ENCODE data around the gene FAM219B.
A peak's percentile ranks its signal among the peaks of the same experiment; 100 is the strongest.
"Not testable (repeated sequence)": the region's sequence is repeated elsewhere in the genome, so short reads cannot be mapped to it uniquely, and the experiment has no call there.

FAM219B gene

DNA sequence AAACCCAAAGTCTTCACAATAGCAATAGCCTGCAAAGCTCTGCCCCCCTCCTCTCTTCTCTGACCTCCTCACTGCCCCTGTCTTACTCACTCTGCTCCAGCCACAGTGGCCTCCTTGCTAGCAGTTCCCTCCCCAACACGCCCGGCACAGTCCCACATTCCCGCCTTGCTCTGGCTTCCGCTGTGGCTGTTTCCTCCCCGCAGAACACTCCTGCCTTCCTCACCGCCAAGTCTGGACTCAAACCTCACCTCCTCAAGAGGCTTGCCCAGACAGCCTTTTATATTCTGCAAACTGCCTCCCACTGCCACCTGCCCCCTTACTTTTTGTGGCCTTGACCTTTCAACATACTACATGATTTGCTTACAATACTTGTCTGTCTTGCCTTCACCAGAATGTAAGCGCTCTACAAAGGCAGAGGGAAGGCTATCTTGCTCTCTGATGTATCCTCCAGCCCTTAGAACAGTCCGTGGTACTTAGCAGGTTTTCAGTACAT is 17.2 kb downstream of the FAM219B start:
- Histone ChIP-seq H3K4me3 (replicated peaks; ENCODE audit: low read depth, low read length) (peak overlapping the region; percentile 77), H3K36me3 (ENCODE audit: control insufficient read depth, insufficient read depth, low read length) (peaks cover 15% of the 10 kb centered on the region), H3K27me3 (replicated peaks; ENCODE audit: control insufficient read depth, insufficient read depth, low read length) (no peaks in the 10 kb centered on the region)
- DNase-seq (ENCODE audit: extremely low read depth, insufficient read length), result no peak
- no peak for TF ChIP-seq CTCF (IDR thresholded peaks at IDR 0.05; ENCODE audit: insufficient read depth, low read length, poor library complexity, severe bottlenecking)

- no peak for TF ChIP-seq CTCF (IDR thresholded peaks at IDR 0.05; ENCODE audit: insufficient read depth, low read length, poor library complexity, severe bottlenecking)
- Histone ChIP-seq H3K36me3 (ENCODE audit: control insufficient read depth, insufficient read depth, low read length) (peaks cover 15% of the 10 kb centered on the region), H3K27me3 (replicated peaks; ENCODE audit: control insufficient read depth, insufficient read depth, low read length) (no peaks in the 10 kb centered on the region), H3K4me3 (replicated peaks; ENCODE audit: low read depth, low read length) (no peak overlapping the region)
- no peak for DNase-seq (ENCODE audit: extremely low read depth, insufficient read length)
Observed at GRCh38 chr15:74888716-74889115, 17.9 kb downstream of the FAM219B start.

GRCh38 chr15:74887537-74888193 is 19.0 kb downstream of the FAM219B start:
- DNase-seq (ENCODE audit: extremely low read depth, insufficient read length); H3K4me3 ChIP-seq (replicated peaks; ENCODE audit: low read depth, low read length); H3K36me3 ChIP-seq (ENCODE audit: control insufficient read depth, insufficient read depth, low read length); H3K27me3 ChIP-seq (replicated peaks; ENCODE audit: control insufficient read depth, insufficient read depth, low read length): not testable (repeated sequence)

- no peaks in the 10 kb centered on the region for H3K36me3 ChIP-seq (ENCODE audit: control insufficient read depth, insufficient read depth, low read length)
- no peak overlapping the region for H3K4me3 ChIP-seq (replicated peaks; ENCODE audit: low read depth, low read length)
- DNase-seq (ENCODE audit: extremely low read depth, insufficient read length), result no peak
- TF ChIP-seq CTCF (IDR thresholded peaks at IDR 0.05; ENCODE audit: insufficient read depth, low read length, poor library complexity, severe bottlenecking), result no peak
- H3K27me3 ChIP-seq (replicated peaks; ENCODE audit: control insufficient read depth, insufficient read depth, low read length), result no peaks in the 10 kb centered on the region
Observed at GRCh38 chr15:74885461-74885860, 21.2 kb downstream of the FAM219B start.

DNA sequence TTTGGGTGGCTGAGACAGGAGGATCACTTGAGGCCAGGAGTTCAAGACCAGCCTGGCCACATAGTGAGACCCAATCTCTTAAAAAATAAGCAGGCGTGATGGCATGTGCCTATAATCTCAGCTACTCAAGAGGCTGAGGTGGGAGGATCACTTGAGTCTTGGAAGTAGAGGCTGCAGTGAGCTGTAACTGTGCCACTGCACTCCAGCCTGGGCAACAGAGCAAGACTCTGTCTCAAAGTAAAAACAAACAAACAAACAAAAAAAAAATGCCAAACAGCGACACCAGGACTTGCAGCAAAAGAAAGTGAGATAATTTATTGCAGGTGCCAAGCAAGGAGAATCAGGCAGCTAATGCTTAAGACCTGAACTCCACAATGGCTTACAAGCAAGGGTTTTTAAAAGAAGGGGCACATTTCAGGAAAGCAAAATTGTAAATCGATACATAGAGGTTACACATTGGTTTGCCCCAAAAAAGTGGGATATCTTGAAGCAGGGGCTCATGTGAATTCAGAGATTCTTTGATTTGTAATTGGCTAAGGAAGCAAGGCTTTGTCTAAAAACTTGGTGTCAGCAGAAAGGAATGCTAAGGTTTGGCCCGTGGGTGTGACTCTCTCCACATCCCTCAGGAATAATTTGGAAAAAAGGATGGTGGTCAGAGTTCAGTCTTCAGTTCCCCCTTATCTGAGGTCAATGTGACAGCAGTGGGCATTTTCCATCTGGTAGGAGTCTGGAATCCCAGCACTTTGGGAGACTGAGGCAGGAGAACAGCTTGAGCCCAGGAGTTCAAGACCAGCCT is 22.0 kb downstream of the FAM219B start:
- Histone ChIP-seq H3K36me3 (ENCODE audit: control insufficient read depth, insufficient read depth, low read length) (no peaks in the 10 kb centered on the region), H3K4me3 (replicated peaks; ENCODE audit: low read depth, low read length) (no peak overlapping the region), H3K27me3 (replicated peaks; ENCODE audit: control insufficient read depth, insufficient read depth, low read length) (no peaks in the 10 kb centered on the region)
- no peak for TF ChIP-seq CTCF (IDR thresholded peaks at IDR 0.05; ENCODE audit: insufficient read depth, low read length, poor library complexity, severe bottlenecking)
- no peak for DNase-seq (ENCODE audit: extremely low read depth, insufficient read length)

DNA sequence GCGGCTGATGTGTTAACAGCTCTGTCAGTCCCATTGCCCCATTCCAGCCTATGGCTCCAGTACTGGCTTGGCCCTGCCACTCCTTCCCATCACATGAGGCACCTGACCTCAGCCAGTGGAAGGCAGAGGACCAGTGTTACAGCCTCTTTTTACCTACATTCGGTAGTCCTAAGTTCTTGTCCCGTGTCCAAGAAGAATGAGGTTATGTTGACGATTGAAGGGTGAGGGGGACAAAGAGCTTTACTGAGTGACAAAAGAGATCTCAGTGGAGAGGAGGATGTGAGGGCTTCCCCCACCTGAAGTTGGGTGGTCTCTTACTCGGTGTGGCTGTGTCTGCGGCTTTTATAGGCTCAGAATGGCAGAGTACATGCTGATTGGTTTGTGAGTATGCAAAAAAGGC is 24.1 kb downstream of the FAM219B start:
- Histone ChIP-seq H3K4me3 (replicated peaks; ENCODE audit: low read depth, low read length) (no peak overlapping the region), H3K36me3 (ENCODE audit: control insufficient read depth, insufficient read depth, low read length) (no peaks in the 10 kb centered on the region), H3K27me3 (replicated peaks; ENCODE audit: control insufficient read depth, insufficient read depth, low read length) (no peaks in the 10 kb centered on the region)
- TF ChIP-seq CTCF (IDR thresholded peaks at IDR 0.05; ENCODE audit: insufficient read depth, low read length, poor library complexity, severe bottlenecking), result no peak
- DNase-seq (ENCODE audit: extremely low read depth, insufficient read length), result no peak

All from GM06990 (cell line).